ENCODE data around the gene ABCD1. TPM values are rescaled to one million over a fixed set of nuclear protein-coding genes. Genes with fewer than 3 reads are reported as not detected.
"Not testable (repeated sequence)": the region's sequence is repeated elsewhere in the genome, so short reads cannot be mapped to it uniquely, and the experiment has no call there.

The ABCD1 gene
- total RNA-seq, 1 experiment from 2014 or later = 3.5 TPM

DNA sequence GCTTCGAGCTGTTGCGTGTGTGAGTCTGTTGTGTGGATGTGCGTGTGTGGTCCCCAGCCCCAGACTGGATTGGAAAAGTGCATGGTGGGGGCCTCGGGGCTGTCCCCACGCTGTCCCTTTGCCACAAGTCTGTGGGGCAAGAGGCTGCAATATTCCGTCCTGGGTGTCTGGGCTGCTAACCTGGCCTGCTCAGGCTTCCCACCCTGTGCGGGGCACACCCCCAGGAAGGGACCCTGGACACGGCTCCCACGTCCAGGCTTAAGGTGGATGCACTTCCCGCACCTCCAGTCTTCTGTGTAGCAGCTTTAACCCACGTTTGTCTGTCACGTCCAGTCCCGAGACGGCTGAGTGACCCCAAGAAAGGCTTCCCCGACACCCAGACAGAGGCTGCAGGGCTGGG lies 28.6 kb upstream of the ABCD1 start:
- TF ChIP-seq, protein P1, sequence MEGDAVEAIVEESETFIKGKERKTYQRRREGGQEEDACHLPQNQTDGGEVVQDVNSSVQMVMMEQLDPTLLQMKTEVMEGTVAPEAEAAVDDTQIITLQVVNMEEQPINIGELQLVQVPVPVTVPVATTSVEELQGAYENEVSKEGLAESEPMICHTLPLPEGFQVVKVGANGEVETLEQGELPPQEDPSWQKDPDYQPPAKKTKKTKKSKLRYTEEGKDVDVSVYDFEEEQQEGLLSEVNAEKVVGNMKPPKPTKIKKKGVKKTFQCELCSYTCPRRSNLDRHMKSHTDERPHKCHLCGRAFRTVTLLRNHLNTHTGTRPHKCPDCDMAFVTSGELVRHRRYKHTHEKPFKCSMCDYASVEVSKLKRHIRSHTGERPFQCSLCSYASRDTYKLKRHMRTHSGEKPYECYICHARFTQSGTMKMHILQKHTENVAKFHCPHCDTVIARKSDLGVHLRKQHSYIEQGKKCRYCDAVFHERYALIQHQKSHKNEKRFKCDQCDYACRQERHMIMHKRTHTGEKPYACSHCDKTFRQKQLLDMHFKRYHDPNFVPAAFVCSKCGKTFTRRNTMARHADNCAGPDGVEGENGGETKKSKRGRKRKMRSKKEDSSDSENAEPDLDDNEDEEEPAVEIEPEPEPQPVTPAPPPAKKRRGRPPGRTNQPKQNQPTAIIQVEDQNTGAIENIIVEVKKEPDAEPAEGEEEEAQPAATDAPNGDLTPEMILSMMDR (IDR thresholded peaks at IDR 0.05; ENCODE audit: unreplicated experiment) = no peak
- no TSS peak for BruUV-seq (replicated peaks)
- CTCF ChIA-PET = no interaction called here

DNA sequence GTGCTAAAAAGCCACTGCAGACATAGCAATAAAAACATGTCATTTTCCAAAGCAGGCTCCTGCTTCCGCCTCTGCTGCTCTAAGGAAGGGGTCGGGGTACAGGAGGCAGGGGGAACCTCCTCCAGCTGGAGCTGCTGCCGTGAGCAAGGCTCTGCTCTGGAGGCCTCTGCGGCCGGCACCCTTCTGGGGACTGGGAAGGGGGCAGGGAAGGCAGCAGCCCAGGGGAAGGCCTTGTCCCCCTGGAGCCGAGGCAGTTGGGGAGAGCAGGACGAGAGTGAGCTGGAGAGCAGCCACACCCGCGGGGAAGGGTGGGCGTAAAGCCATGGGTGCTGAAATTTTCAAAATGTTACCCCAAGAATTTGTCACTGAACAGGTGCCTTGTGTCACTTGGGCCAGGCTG lies 28.1 kb upstream of the ABCD1 start:
- H3K27ac Mint-ChIP-seq (ENCODE audit: low read depth, unreplicated experiment); BruUV-seq (replicated peaks); H3K9me3 Mint-ChIP-seq (ENCODE audit: unreplicated experiment); intact Hi-C loops (cut with micrococcal nuclease); H3K27me3 Mint-ChIP-seq (ENCODE audit: insufficient read depth, unreplicated experiment); CTCF ChIA-PET; DNase-seq (ENCODE audit: unreplicated experiment); H3K4me3 Mint-ChIP-seq (ENCODE audit: unreplicated experiment); POLR2A ChIA-PET; H3K4me1 Mint-ChIP-seq (ENCODE audit: insufficient read depth, unreplicated experiment): not testable (repeated sequence)
- H3K36me3 Mint-ChIP-seq (ENCODE audit: insufficient read depth, unreplicated experiment) = peaks cover 33% of the 10 kb centered on the region

More for the DNA sequence above, 28.6 kb upstream of the ABCD1 start:
- intact Hi-C loops (cut with micrococcal nuclease) = no loop called here
- Mint-ChIP-seq H3K9me3 (ENCODE audit: unreplicated experiment) (no peaks in the 10 kb centered on the region), H3K4me3 (ENCODE audit: unreplicated experiment) (no peak overlapping the region), H3K27me3 (ENCODE audit: insufficient read depth, unreplicated experiment) (no peaks in the 10 kb centered on the region), H3K36me3 (ENCODE audit: insufficient read depth, unreplicated experiment) (peaks cover 31% of the 10 kb centered on the region), H3K4me1 (ENCODE audit: insufficient read depth, unreplicated experiment) (peaks cover 8% of the 10 kb centered on the region), H3K27ac (ENCODE audit: low read depth, unreplicated experiment) (no peak overlapping the region)
- POLR2A ChIA-PET = no interaction called here
- no peak for DNase-seq (ENCODE audit: unreplicated experiment)

DNA sequence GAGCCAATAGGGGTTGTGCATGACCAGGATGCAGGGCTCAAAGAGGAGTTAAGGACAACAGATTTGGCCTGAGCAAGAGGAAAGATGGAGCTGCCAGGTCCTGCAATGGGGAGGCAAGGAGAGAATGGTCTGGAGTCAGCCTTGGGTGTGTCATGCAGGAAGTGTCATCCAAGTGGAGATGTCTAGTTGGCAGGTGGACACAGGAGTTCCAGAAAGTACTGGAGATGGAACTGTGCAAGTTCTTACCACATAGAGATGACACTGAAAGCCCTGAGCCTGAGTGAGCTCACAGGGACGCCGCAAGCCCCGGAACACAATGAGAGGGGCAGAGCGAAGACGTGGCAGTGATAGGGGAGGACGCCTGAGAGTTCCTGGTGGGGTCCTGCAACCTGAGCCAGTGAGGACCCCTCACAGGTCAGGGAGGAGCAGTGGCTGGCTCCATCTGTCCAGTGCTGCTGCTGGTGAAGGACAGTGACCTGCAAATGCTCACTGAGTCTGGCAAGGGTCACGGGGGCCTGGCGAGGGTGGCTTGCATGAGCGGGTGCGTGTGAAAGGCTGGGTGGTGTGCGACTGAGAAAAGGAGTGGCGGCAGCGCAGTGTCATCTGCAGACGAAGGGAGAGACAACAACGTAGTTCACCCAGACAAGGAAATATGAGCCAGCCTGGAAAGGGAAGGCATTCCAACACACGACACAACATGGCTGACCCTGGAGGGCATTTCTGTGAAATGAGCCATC lies 27.5 kb upstream of the ABCD1 start:
- POLR2A ChIA-PET; H3K27ac Mint-ChIP-seq (ENCODE audit: low read depth, unreplicated experiment); BruUV-seq (replicated peaks); H3K27me3 Mint-ChIP-seq (ENCODE audit: insufficient read depth, unreplicated experiment); intact Hi-C loops (cut with micrococcal nuclease); H3K9me3 Mint-ChIP-seq (ENCODE audit: unreplicated experiment); CTCF ChIA-PET; H3K4me1 Mint-ChIP-seq (ENCODE audit: insufficient read depth, unreplicated experiment); DNase-seq (ENCODE audit: unreplicated experiment); H3K4me3 Mint-ChIP-seq (ENCODE audit: unreplicated experiment): not testable (repeated sequence)
- peaks cover 35% of the 10 kb centered on the region for H3K36me3 Mint-ChIP-seq (ENCODE audit: insufficient read depth, unreplicated experiment)

DNA sequence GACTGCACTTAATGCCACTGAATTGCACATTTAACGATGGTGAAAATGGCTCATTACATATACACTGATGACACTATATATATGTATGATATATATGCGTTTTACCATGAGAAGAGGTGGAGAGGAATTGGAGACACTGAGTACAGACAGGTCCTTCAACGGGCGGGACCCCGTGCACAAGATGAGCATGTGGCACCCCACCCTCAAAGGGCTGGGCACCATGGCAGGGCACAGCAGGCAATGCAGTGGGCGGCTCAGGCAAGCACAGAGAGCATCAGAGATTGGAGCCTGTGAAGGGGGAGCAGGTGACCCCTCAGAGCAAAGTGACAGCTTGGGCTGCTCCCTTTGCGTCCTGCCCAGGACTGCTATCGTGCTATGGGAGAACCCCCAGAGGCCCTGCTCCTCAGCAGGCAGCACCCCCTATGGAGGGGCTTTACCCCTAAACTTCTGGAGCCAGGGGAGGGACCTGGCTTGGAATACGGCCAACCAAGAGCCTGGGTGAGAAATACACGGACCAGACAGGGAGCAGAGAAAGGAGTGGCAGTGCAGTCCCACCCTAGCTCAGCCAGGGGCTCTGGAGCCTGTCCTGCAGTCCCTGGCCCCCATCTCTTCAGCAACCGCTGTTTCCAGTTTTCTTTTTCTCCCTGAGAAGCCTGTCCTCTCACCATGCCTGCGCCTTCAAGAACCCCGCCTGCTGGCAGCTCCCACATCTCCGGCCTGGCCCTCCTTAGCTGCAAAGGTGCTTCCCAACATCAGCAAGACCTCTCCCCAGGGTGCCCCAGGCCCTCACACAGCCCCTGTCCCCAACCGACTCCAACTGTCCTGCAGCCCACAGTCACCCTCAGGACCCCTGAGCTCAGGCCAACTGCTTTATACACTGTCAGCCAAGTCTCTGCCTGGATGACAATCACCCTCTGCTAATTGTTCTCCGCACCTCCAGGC lies 26.5 kb upstream of the ABCD1 start:
- ChIA-PET POLR2A (interaction anchor here (0.7 to 1.3 kb wide), 2 partner anchors 16 to 91 kb away, joined by 3 read pairs; no protein-coding TSS in a partner anchor), CTCF (interaction anchor here (0.7 to 1.8 kb wide), 2 partner anchors 13 to 159 kb away, joined by 3 to 6 read pairs; no protein-coding TSS in a partner anchor)
- peaks cover 40% of the 10 kb centered on the region for H3K36me3 Mint-ChIP-seq (ENCODE audit: insufficient read depth, unreplicated experiment)
- H3K4me3 Mint-ChIP-seq (ENCODE audit: unreplicated experiment) = no peak overlapping the region
- TF ChIP-seq, protein P1 (IDR thresholded peaks at IDR 0.05; ENCODE audit: unreplicated experiment) = no peak
- no peak overlapping the region for H3K27ac Mint-ChIP-seq (ENCODE audit: low read depth, unreplicated experiment)
- peaks cover 8% of the 10 kb centered on the region for H3K4me1 Mint-ChIP-seq (ENCODE audit: insufficient read depth, unreplicated experiment)
- intact Hi-C loops (cut with micrococcal nuclease) = no loop called here
- no peak for DNase-seq (ENCODE audit: unreplicated experiment)
- no peaks in the 10 kb centered on the region for H3K9me3 Mint-ChIP-seq (ENCODE audit: unreplicated experiment)
- H3K27me3 Mint-ChIP-seq (ENCODE audit: insufficient read depth, unreplicated experiment) = no peaks in the 10 kb centered on the region
- no TSS peak for BruUV-seq (replicated peaks)

DNA sequence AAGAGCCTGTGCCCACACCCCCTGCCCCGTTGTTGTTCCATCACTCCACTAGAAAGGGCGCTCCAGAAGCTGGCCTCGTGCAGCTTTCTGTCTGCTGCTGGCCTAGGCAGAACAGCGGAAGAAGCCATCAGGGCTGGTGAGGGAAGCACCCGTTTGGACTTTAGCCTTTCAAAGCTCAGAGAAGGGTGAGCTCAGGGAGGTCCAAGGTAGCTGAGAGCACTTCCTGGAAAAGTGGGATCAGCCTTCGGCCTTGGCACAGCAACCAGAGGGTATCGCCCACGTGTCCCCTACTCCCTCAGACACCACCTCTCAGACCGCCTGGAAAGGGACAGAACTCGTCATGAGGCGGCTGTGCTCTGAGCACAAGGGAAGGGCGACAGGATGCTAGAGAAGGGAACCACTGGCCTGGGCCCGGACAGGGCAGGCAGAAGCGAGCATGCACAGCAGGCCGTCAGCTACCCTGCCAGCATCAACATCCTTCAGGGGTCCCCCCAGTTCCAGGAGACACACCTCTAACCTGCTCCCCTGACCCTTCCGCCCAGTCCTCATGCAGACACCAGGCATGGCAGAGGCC lies 25.4 kb upstream of the ABCD1 start:
- not testable (repeated sequence) for BruUV-seq (replicated peaks)

DNA sequence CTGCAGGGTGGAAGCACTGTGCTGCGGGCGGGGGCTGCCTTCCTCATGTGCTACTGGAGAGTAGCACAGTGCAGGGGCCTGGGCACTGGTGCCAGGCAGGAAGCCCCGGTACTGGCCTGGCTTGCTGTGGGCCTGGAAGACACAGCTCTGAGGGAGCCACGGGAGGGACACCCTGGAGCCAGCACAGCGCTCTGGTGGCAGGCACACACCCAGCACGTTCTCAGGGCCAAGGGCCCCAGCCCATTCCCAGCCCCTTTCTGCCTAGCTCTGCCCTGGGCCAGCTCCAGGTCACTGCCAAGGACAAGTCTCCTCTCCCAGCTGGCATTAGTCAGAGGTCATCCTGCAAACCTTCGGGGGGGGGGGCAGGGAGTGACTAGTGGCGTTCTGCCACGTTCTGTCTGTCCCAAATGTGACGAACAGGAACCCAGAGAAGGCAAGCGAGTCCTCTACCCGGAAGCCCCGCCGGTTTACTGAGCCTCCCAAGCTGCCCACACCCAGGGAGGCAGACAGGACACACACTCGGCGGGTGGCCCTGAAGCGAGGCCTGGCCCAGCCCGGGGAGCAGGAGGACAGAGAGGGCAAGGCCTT lies 24.8 kb upstream of the ABCD1 start:
- DNase-seq (ENCODE audit: unreplicated experiment); H3K9me3 Mint-ChIP-seq (ENCODE audit: unreplicated experiment); H3K4me3 Mint-ChIP-seq (ENCODE audit: unreplicated experiment); POLR2A ChIA-PET; intact Hi-C loops (cut with micrococcal nuclease); BruUV-seq (replicated peaks); H3K4me1 Mint-ChIP-seq (ENCODE audit: insufficient read depth, unreplicated experiment); H3K27me3 Mint-ChIP-seq (ENCODE audit: insufficient read depth, unreplicated experiment); H3K27ac Mint-ChIP-seq (ENCODE audit: low read depth, unreplicated experiment): not testable (repeated sequence)
- CTCF ChIA-PET = interaction anchor here (0.7 to 1.8 kb wide), 2 partner anchors 161 to 170 kb away, joined by 3 to 6 read pairs; no protein-coding TSS in a partner anchor
- H3K36me3 Mint-ChIP-seq (ENCODE audit: insufficient read depth, unreplicated experiment) = peaks cover 44% of the 10 kb centered on the region

More for the DNA sequence above, 25.4 kb upstream of the ABCD1 start:
- intact Hi-C loops (cut with micrococcal nuclease); H3K4me1 Mint-ChIP-seq (ENCODE audit: insufficient read depth, unreplicated experiment); H3K9me3 Mint-ChIP-seq (ENCODE audit: unreplicated experiment); DNase-seq (ENCODE audit: unreplicated experiment); H3K4me3 Mint-ChIP-seq (ENCODE audit: unreplicated experiment); H3K27me3 Mint-ChIP-seq (ENCODE audit: insufficient read depth, unreplicated experiment); H3K27ac Mint-ChIP-seq (ENCODE audit: low read depth, unreplicated experiment): not testable (repeated sequence)
- H3K36me3 Mint-ChIP-seq (ENCODE audit: insufficient read depth, unreplicated experiment) = peaks cover 44% of the 10 kb centered on the region
- ChIA-PET POLR2A (interaction anchor here (0.7 to 1.3 kb wide), 2 partner anchors 17 to 92 kb away, joined by 3 read pairs; no protein-coding TSS in a partner anchor), CTCF (interaction anchor here (1.8 kb wide), 1 partner anchor 160 kb away, joined by 6 read pairs; no protein-coding TSS in a partner anchor)

Data from MCF 10A (cell line).